Breast epithelium (tissue), 3 donors: ENCODE results near the gene IL32.

Experiments
- POLR2A ChIP-seq: fragments of 450-650 bp; IDR thresholded peaks from one replicate; pipeline ENCODE4 v1.6.1; 2016; ENCODE audit warnings: antibody characterized with exemption, mild to moderate bottlenecking, moderate library complexity
- POLR2AphosphoS5 ChIP-seq, 3 donors: sonication (generic); formaldehyde crosslinking; IDR thresholded peaks; one replicate each; pipeline ENCODE4 v1.6.1; 2017; ENCODE audit warnings: antibody characterized with exemption in 3 of 3
- TF ChIP-seq, protein P1 (sequence below), 3 donors: fragments of 450-650 bp; IDR thresholded peaks; one replicate each; pipeline ENCODE4 v1.5.1; 2016 to 2017; ENCODE audit warnings: antibody characterized with exemption in 3 of 3, mild to moderate bottlenecking in 3 of 3, moderate library complexity in 3 of 3

DNA sequence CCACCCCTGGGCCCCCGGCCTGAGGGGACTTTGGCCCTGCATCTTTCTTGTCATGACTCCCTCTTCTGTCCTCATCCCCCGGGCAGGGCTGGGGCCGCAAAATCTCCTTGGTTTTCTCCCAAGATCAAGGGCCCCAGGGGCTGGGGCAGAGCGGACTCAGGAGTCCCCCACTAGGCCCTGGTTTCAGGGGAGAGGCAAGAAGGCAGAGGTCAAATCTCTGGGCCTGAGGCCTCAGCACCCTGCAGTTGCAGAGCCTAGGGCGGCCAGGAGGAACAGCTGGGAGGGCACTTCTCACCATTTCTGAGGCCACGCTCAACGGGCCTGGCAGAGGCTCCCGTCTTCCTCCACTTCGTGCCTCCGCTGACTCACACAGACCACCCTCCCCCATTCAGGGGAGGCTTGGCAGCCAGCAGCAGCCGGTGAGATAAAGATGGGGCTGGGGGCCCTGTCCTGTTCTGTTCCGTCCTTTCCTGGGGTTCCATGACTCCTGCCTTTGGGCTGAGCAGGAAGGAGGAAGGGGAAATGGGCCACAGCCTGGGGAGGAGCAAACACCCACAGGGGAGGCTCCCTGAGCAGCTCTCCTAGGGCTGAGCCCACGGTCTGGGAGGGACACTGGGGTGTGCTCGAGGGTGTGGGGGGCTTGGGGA is 21.3 kb downstream of the IL32 start:
- no peak for TF ChIP-seq POLR2AphosphoS5 (IDR thresholded peaks at IDR 0.05)
- TF ChIP-seq, protein P1, sequence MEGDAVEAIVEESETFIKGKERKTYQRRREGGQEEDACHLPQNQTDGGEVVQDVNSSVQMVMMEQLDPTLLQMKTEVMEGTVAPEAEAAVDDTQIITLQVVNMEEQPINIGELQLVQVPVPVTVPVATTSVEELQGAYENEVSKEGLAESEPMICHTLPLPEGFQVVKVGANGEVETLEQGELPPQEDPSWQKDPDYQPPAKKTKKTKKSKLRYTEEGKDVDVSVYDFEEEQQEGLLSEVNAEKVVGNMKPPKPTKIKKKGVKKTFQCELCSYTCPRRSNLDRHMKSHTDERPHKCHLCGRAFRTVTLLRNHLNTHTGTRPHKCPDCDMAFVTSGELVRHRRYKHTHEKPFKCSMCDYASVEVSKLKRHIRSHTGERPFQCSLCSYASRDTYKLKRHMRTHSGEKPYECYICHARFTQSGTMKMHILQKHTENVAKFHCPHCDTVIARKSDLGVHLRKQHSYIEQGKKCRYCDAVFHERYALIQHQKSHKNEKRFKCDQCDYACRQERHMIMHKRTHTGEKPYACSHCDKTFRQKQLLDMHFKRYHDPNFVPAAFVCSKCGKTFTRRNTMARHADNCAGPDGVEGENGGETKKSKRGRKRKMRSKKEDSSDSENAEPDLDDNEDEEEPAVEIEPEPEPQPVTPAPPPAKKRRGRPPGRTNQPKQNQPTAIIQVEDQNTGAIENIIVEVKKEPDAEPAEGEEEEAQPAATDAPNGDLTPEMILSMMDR (IDR thresholded peaks at IDR 0.05): no peak
- no peak for TF ChIP-seq POLR2A
